PC-3 (cell line): ENCODE measurements around the gene DNAH9. TPM values are rescaled to one million over a fixed set of nuclear protein-coding genes. Genes with fewer than 3 reads are reported as not detected.

Source experiments
- ATAC-seq: fragments of 200-7000 bp; cut with Tn5 transposase; 2 replicates; pipeline ENCODE4 v1.9.1; 2020; ENCODE audit warnings: mild to moderate bottlenecking, moderate library complexity
- BruUV-seq: library from RNA; stranded (reverse); fragments of 400-500 nt; replicated peaks from 2 replicates; lab custom pipeline; 2021; lab: Mats Ljungman, UMichigan
- CTCF ChIA-PET: fragments of 300-600 bp; sonication (Branson Sonifier 250); formaldehyde crosslinking; loops from one replicate; lab custom pipeline; 2022; ENCODE audit warnings: antibody characterized with exemption; lab: Charles Lee
- POLR2A ChIA-PET: fragments of 300-600 bp; sonication (Branson Sonifier 250); formaldehyde crosslinking; loops from one replicate; lab custom pipeline; 2022; ENCODE audit warnings: antibody characterized with exemption; ENCODE audit not compliant: unreplicated experiment; lab: Charles Lee
- DNase-seq: peaks from one replicate; pipeline ENCODE4 v3.0.0-alpha.2; 2015
- H2AFZ ChIP-seq: fragments of 300-600 bp; sonication (generic); 2 replicates; pipeline ENCODE4 v1.6.0; 2016; ENCODE audit warnings: antibody characterized with exemption, low read length
- H3F3A ChIP-seq: fragments of 300-600 bp; sonication (generic); one replicate; pipeline ENCODE4 v1.6.0; 2017; ENCODE audit warnings: antibody characterized with exemption, low read length, control low read depth, mild to moderate bottlenecking; ENCODE audit not compliant: unreplicated experiment
- H3K27ac ChIP-seq: fragments of 300-600 bp; sonication (generic); 2 replicates; pipeline ENCODE4 v1.5.1; 2016; ENCODE audit warnings: mild to moderate bottlenecking, low read length
- H3K27me3 ChIP-seq: fragments of 300-600 bp; sonication (generic); 2 replicates; pipeline ENCODE4 v1.6.1; 2016; ENCODE audit warnings: low read length, mixed read lengths
- H3K36me3 ChIP-seq: fragments of 300-600 bp; sonication (generic); 2 replicates; pipeline ENCODE4 v1.6.1; 2016; ENCODE audit warnings: low read depth, mixed run types, low read length, mixed read lengths
- H3K4me1 ChIP-seq: fragments of 300-600 bp; sonication (generic); 2 replicates; pipeline ENCODE4 v1.5.1; 2016; ENCODE audit warnings: low read length; ENCODE audit not compliant: insufficient read depth
- H3K4me2 ChIP-seq: fragments of 300-600 bp; sonication (generic); 2 replicates; pipeline ENCODE4 v1.6.0; 2016; ENCODE audit warnings: low read length
- H3K4me3 ChIP-seq: fragments of 300-600 bp; sonication (generic); 2 replicates; pipeline ENCODE4 v1.5.1; 2016; ENCODE audit warnings: mild to moderate bottlenecking, low read length, mixed read lengths
- H3K79me2 ChIP-seq: fragments of 300-600 bp; sonication (generic); 2 replicates; pipeline ENCODE4 v1.6.1; 2017; ENCODE audit warnings: low read length, mixed read lengths
- H3K9ac ChIP-seq: fragments of 300-600 bp; sonication (generic); 2 replicates; pipeline ENCODE4 v1.6.0; 2016; ENCODE audit warnings: mild to moderate bottlenecking, low read length
- H3K9me2 ChIP-seq: fragments of 300-600 bp; sonication (generic); replicated peaks from 2 replicates; pipeline ENCODE4 v1.6.1; 2016; ENCODE audit warnings: mixed run types, low read length, mixed read lengths
- H3K9me3 ChIP-seq: fragments of 300-600 bp; sonication (generic); 2 replicates; pipeline ENCODE4 v1.6.1; 2016; ENCODE audit warnings: low read length, mixed read lengths
- H4K20me1 ChIP-seq: fragments of 300-600 bp; sonication (generic); 2 replicates; pipeline ENCODE4 v1.6.1; 2016; ENCODE audit warnings: low read length, mixed read lengths
- EZH2 ChIP-seq: fragments of 300-600 bp; sonication (generic); IDR thresholded peaks from one replicate; pipeline ENCODE4 v1.6.1; 2017; ENCODE audit warnings: antibody characterized with exemption, mild to moderate bottlenecking, low read length; ENCODE audit not compliant: unreplicated experiment
- EZH2phosphoT487 ChIP-seq: fragments of 300-600 bp; sonication (generic); IDR thresholded peaks from 2 replicates; pipeline ENCODE4 v1.6.1; 2018; ENCODE audit warnings: mild to moderate bottlenecking, antibody characterized with exemption, low read length, borderline replicate concordance
- intact Hi-C: fragments of 100-400 bp; cut with micrococcal nuclease; formaldehyde crosslinking; loops from 2 replicates; pipeline ENCODE4 v1.9.0; 2023
- total RNA-seq: library from RNA; depleted of rRNA; stranded (reverse); fragments of >200 nt; gene quantifications from 2 replicates; pipeline ENCODE4 v1.2.3, GENCODE V29; 2014
- TF ChIP-seq, protein P1 (sequence below): fragments of 300-600 bp; sonication (generic); conservative IDR thresholded peaks from 2 replicates; pipeline ENCODE4 v1.5.1; 2017; ENCODE audit warnings: antibody characterized with exemption, low read depth, mild to moderate bottlenecking, low read length

The DNAH9 gene
- total RNA-seq, 1 experiment from 2014 or later, result 0.11 TPM

GRCh38 chr17:11628831-11629230, 30.6 kb downstream of the DNAH9 start:
- ATAC-seq, result no peak

DNA sequence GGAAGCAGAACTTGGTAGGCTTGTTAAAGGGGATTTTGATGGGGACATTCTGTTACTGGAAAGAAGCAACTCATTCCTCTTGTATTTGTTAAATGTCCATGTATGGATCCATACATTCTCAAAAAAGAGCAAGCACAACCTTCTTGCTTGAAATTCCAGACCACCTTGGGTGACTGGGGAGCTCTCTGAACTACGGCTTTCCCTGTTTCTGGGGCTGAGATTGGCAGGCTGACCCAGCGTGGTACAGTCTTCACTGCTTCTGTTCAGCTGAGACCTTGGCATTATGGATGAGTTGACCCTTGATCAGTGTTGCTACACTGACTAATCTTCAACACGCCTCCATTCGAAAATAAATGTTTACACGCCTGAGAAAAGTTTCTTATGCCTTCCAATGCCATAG, 38.5 kb downstream of the DNAH9 start:
- DNase-seq (no peak), ATAC-seq (no peak)
- Histone ChIP-seq H3K9me3 (no peaks in the 10 kb centered on the region), H3K27ac (no peak overlapping the region), H2AFZ (no peak overlapping the region), H3K27me3 (no peaks in the 10 kb centered on the region), H4K20me1 (no peaks in the 10 kb centered on the region), H3K4me1 (no peaks in the 10 kb centered on the region), H3K9ac (no peak overlapping the region), H3K4me3 (no peak overlapping the region), H3F3A (no peaks in the 10 kb centered on the region), H3K9me2 (no peaks in the 10 kb centered on the region), H3K79me2 (no peaks in the 10 kb centered on the region), H3K4me2 (no peak overlapping the region), H3K36me3 (no peaks in the 10 kb centered on the region)
- POLR2A ChIA-PET, result no interaction called here
- intact Hi-C loops, result no loop called here
- CTCF ChIA-PET, result no interaction called here
- no TSS peak for BruUV-seq
- TF ChIP-seq EZH2phosphoT487 (no peak), EZH2 (no peak)
- TF ChIP-seq, protein P1, sequence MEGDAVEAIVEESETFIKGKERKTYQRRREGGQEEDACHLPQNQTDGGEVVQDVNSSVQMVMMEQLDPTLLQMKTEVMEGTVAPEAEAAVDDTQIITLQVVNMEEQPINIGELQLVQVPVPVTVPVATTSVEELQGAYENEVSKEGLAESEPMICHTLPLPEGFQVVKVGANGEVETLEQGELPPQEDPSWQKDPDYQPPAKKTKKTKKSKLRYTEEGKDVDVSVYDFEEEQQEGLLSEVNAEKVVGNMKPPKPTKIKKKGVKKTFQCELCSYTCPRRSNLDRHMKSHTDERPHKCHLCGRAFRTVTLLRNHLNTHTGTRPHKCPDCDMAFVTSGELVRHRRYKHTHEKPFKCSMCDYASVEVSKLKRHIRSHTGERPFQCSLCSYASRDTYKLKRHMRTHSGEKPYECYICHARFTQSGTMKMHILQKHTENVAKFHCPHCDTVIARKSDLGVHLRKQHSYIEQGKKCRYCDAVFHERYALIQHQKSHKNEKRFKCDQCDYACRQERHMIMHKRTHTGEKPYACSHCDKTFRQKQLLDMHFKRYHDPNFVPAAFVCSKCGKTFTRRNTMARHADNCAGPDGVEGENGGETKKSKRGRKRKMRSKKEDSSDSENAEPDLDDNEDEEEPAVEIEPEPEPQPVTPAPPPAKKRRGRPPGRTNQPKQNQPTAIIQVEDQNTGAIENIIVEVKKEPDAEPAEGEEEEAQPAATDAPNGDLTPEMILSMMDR, result no peak

More at GRCh38 chr17:11628831-11629230, 30.6 kb downstream of the DNAH9 start:
- BruUV-seq, result no TSS peak
- H3K9me3 ChIP-seq, result no peaks in the 10 kb centered on the region
- ChIA-PET POLR2A (no interaction called here), CTCF (no interaction called here)
- H3K4me1 ChIP-seq, result no peaks in the 10 kb centered on the region
- H3K9me2 ChIP-seq, result no peaks in the 10 kb centered on the region
- no peaks in the 10 kb centered on the region for H3K79me2 ChIP-seq
- H3K27me3 ChIP-seq, result 0 out of 2 replicates have a peak, but pooled peaks cover 5% of the 10 kb centered on the region
- H2AFZ ChIP-seq, result no peak overlapping the region
- intact Hi-C loops, result no loop called here
- no peaks in the 10 kb centered on the region for H3K36me3 ChIP-seq
- TF ChIP-seq EZH2phosphoT487 (no peak), EZH2 (no peak)
- TF ChIP-seq, protein P1, result no peak
- H3F3A ChIP-seq, result no peaks in the 10 kb centered on the region
- no peak overlapping the region for H3K4me2 ChIP-seq
- no peaks in the 10 kb centered on the region for H4K20me1 ChIP-seq
- no peak for DNase-seq
- no peak overlapping the region for H3K4me3 ChIP-seq
- no peak overlapping the region for H3K9ac ChIP-seq
- H3K27ac ChIP-seq, result no peak overlapping the region

- Histone ChIP-seq H3K36me3 (no peaks in the 10 kb centered on the region), H3K9ac (no peak overlapping the region), H3K9me2 (no peaks in the 10 kb centered on the region), H3K27me3 (no peaks in the 10 kb centered on the region), H3K4me2 (no peak overlapping the region), H4K20me1 (no peaks in the 10 kb centered on the region), H3K9me3 (no peaks in the 10 kb centered on the region), H3K4me1 (no peaks in the 10 kb centered on the region), H2AFZ (no peak overlapping the region), H3K4me3 (no peak overlapping the region), H3F3A (no peaks in the 10 kb centered on the region), H3K27ac (no peak overlapping the region), H3K79me2 (no peaks in the 10 kb centered on the region)
- ChIA-PET CTCF (no interaction called here), POLR2A (no interaction called here)
- intact Hi-C loops, result no loop called here
- no TSS peak for BruUV-seq
- ATAC-seq, result no peak
- no peak for DNase-seq
- no peak for TF ChIP-seq EZH2
- TF ChIP-seq EZH2phosphoT487, result no peak
- TF ChIP-seq, protein P1, result no peak
Measured at GRCh38 chr17:11637796-11638195, 39.5 kb downstream of the DNAH9 start.
